Measurements from ENCODE around the gene PCSK4. TPM values are rescaled to one million over a fixed set of nuclear protein-coding genes. Genes with fewer than 3 reads are reported as not detected.
"Not testable (repeated sequence)": the region's sequence is repeated elsewhere in the genome, so short reads cannot be mapped to it uniquely, and the experiment has no call there.

The PCSK4 gene
- total and polyA plus RNA-seq, 2 of the 4 experiments (the other 2 are of a cell fraction): 0.72 to 1.7 TPM

- H3K4me1 ChIP-seq (ENCODE audit: control insufficient read depth, insufficient read depth, low read length); H2AFZ ChIP-seq (replicated peaks; ENCODE audit: low read length, poor library complexity); H3K23ac ChIP-seq (ENCODE audit: low read depth, low read length); H4K91ac ChIP-seq (ENCODE audit: insufficient read depth, low read depth, low read length); in situ Hi-C loops (cut with MboI; ENCODE audit: low sequenced_read_pairs); H3K56ac ChIP-seq (ENCODE audit: extremely low read depth, insufficient read depth, low read length); H3K14ac ChIP-seq (replicated peaks; ENCODE audit: low read depth, low read length); H2AK9ac ChIP-seq (replicated peaks; ENCODE audit: low read depth, low read length, poor library complexity); H4K8ac ChIP-seq (ENCODE audit: low read depth in 2 of 2, low read length in 2 of 2); H3K18ac ChIP-seq (ENCODE audit: low read depth, low read length); H3K27ac ChIP-seq (ENCODE audit: insufficient read depth, low read length); H2AK5ac ChIP-seq (ENCODE audit: low read depth, low read length); DNase-seq; H3K9me3 ChIP-seq (ENCODE audit: control insufficient read depth, insufficient read depth, low read length); H3K4me3 ChIP-seq (ENCODE audit: insufficient read depth, low read depth, low read length); H4K20me1 ChIP-seq (ENCODE audit: insufficient read depth, low read length); H3K36me3 ChIP-seq (ENCODE audit: control insufficient read depth, insufficient read depth, low read length); H2BK5ac ChIP-seq (ENCODE audit: low read depth, low read length, poor library complexity, severe bottlenecking); H3K4me2 ChIP-seq (ENCODE audit: low read depth, low read length); ATAC-seq (ENCODE audit: low read depth); CTCF ChIA-PET; H3K9me1 ChIP-seq (ENCODE audit: insufficient read depth, low read length); dilution Hi-C loops (cut with HindIII; ENCODE audit: low sequenced_read_pairs, unreplicated experiment); H2BK20ac ChIP-seq (ENCODE audit: low read depth, low read length); BruUV-seq (replicated peaks); H2BK120ac ChIP-seq (ENCODE audit: low read depth, low read length); H4K5ac ChIP-seq (ENCODE audit: low read depth, low read length); H3K79me1 ChIP-seq (ENCODE audit: low read depth in 1 of 2, low read length in 2 of 2); H3K9ac ChIP-seq (ENCODE audit: low read depth, low read length); intact Hi-C loops (cut with micrococcal nuclease); H3K4ac ChIP-seq (ENCODE audit: low read depth, low read length); POLR2A ChIA-PET (ENCODE audit: unreplicated experiment); H2BK15ac ChIP-seq (ENCODE audit: low read depth, low read length): not testable (repeated sequence)
- peaks cover 29% of the 10 kb centered on the region for H3K27me3 ChIP-seq (ENCODE audit: control insufficient read depth, insufficient read depth, low read length)
- 76% methylated on average over 3 of the region's 8 CpGs; no CpG with 5 or more reads in 1 of the 2 experiments for WGBS, 2 experiments (ENCODE audit: extremely low coverage in 2 of 2, insufficient read length in 1 of 2)
These were observed 29.7 kb upstream of the PCSK4 start for GRCh38 chr19:1519802-1520201.

All from IMR-90 (cell line).